NOMO-1 treated with dmso at 0.1 percent for 144 hours (cell line): ENCODE results near the gene OR8G1.
A peak's percentile ranks its signal among the peaks of the same experiment; 100 is the strongest.

ENCODE experiments used
- DNase-seq: peaks from one replicate; lab custom pipeline; 2025; ENCODE audit not compliant: unreplicated experiment; lab: John Stamatoyannopoulos, UW

Gene OR8G1

DNA sequence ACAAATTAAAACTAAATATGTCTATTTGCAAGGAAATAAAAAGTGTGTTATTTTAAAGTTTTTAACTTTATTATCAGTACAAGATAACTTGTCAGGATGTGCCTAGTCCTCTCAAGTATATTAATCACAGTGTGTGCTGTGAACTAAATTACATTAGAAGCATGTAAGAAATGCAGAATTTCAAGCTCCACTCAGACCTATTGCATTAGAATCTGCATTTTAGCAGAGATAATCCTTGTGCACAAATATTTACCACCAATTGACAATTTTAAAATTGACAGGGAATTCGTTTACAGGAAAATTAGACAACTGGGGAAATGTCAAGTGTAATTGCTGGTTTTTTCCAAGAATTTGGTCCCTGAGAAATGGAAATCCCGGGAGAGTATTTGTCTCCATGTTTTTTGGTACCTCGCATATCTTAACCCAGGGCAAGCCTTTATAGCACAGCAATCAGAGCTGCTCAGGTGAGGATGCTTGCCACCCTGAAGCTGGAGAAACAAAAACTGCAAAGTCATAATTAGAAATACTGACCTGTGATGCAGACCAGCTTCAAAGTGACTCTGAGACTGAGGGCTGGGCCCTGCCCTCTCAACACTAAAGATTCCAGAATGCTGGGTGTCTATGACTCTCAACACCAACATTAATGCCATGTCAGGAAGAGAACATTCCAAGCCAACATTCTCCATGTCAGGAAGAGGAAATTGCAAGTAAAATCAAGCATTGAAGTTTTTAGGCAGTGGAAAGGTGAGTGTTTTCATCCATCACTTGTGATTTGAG lies at the start of gene OR8G1:
Gene OR8G1 (plus strand): TSS at position 475 of the 777 bp plus-strand sequence. CDS start 8,581 bp downstream, outside the sequence.
- no peak for DNase-seq

DNA sequence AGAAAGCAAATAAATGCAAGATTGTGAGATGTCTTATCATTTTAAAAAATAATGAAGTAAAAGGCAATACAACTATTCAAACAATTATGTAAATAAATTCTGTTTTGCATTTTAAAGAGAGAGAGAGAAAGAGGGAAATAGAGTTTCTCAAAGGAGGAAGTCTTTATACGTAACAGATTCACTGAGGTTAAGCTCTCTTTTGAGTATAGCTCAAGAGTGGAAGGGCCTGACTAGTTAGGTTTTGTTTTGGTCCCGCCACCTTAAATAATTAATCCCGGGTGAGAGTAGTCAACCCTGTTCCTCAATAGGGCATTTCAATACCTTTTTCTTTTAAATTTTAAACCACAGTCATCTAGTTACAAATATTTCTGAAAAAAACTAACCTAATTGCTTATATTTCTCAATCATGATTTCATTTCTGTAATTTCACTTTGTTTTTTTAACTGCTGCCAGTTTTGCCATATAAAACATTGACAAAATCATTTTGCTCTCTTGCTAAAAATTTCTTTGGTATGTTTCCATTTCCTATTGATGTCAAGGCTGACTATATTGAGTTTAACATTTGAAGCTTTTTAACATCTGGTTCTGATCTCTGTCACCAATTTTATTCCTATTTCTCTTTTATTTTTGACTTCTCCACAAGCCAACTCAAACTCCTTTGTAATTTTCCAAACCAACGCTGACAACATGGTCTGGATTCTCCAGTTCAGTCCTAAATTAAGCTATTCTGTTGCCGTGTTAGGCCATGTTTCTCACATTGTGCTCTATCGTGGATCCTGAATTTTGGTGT lies 47.5 kb upstream of the OR8G1 start:
- DNase-seq = peak; percentile 21

GRCh38 chr11:124194293-124195188 lies 46.4 kb upstream of the OR8G1 start:
- no peak for DNase-seq

- peak; percentile 27 for DNase-seq
Observed at GRCh38 chr11:124195189-124195734, 45.6 kb upstream of the OR8G1 start.

DNA sequence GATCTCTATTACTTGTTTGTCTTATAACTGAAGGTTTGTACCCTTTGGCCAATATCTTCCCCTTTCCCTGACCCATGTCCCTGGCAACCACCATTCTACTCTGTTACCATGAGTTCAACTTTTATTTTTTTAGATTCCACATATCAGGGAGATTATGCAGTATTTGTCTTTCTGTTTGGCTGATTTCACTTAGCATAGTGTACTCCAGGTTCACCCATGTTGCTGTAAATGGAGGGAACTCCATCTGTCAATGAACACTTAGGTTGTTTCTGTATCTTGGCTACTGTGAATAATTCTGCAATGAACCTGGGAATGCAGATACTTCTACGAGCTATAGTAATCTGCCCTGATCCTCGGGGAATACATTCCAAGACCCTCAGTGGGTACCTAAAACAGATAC lies 42.9 kb upstream of the OR8G1 start:
- no peak for DNase-seq

- no peak for DNase-seq
Observed at GRCh38 chr11:124198897-124199296, 42.0 kb upstream of the OR8G1 start.

DNA sequence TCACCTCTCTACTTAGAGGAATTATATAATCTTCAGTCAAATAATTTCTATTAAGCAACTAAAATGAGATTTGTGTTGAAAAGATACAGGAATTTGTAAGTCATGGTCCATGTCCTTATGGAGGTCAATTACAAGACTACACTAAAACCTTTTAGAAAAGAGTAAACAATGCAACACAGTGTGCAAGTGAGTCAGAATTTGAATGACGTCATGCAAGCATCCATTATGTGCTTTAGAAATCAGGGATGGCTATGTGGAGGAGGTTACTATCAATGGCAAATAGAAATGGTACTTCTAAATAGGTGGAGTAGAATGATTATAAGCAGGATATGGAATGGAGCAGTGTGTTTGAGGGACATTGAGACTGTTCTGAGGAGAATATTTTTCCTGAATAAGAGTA lies 41.2 kb upstream of the OR8G1 start:
- DNase-seq = no peak

DNA sequence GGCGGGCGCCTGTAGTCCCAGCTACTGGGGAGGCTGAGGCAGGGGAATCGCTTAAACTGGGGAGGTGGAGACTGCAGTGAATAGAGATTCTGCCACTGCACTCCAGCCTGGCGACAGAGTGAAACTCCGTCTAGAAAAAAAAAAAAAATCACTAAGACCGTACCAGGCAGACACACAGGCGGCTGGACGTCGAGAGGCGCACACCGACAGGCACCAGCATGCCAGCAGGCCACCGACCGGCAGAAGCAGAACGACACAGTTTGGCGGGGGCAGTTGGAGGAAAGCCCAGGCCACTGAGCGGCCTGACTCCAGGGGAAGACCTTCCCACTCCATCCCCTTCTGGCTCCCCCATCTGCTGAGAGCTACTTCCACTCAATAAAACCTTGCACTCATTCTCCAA lies 40.2 kb upstream of the OR8G1 start:
- no peak for DNase-seq

GRCh38 chr11:124202951-124203350 lies 37.9 kb upstream of the OR8G1 start:
- DNase-seq = no peak

DNA sequence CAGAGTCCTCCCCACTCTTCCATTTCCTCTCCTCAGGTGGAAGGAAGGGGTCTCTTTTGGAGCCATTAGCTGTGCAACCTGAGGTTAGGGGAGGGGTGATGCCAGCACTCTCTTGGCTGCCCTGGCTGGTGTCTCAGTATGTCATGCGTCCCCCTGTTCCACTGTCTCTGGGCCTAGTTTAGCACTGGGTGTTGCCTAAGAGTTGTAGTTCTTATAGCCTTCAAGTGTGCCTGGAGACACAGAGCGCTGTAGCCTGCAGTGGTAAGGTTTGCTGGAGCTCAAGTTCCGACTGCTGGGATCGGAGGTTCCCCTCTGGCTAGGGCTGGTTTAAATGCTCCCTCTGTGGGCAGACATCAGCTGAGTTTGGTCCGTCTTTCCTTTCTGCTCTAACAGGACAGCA lies 36.9 kb upstream of the OR8G1 start:
- DNase-seq = no peak

- DNase-seq = no peak
Observed at GRCh38 chr11:124207102-124207792, 33.6 kb upstream of the OR8G1 start.

DNA sequence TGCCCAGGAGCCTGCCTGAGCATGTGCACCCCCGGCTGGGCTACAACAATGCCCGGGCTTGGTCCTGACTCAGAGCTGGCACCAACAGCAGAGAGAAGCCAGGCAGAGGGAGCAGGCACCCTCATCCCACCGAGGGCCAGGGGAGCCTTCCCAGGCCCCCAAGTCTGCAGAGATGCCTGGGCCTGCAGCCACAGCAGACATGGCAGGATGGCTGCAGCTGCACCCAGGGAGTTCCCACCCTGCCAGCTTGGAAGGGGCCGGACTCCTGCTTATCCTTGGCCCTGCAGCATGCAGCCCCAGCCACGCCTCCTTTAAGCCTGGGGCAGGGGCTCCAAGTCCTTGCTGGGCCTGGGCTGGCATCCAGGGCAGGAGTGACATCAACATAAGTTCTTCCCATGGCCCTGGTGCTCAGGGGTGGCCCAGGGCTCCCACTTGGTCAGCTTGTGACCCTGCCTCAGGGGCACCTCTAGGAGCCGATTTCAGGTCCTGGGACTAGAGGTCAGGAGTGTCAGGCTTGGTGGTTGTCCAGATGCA lies 31.0 kb upstream of the OR8G1 start:
- no peak for DNase-seq

GRCh38 chr11:124210421-124210820 lies 30.5 kb upstream of the OR8G1 start:
- no peak for DNase-seq

DNA sequence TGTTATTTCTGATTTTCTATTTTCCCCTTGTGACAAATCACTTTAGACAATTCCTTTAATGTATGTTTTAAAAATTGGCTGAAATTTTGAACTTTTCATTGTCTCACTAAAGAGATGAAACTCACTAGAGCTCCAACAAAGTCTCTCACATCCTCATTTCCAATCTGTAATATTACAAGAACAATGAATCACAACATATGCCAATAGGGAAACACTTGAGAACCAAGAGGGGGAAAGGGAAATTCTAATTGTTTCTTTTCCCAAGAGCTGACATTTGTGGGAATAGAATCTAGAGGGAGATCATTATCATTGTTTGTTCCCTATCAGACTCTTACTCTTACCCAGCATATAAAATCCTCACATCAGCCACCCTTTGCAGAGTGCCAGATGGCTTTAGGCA lies 29.6 kb upstream of the OR8G1 start:
- no peak for DNase-seq

DNA sequence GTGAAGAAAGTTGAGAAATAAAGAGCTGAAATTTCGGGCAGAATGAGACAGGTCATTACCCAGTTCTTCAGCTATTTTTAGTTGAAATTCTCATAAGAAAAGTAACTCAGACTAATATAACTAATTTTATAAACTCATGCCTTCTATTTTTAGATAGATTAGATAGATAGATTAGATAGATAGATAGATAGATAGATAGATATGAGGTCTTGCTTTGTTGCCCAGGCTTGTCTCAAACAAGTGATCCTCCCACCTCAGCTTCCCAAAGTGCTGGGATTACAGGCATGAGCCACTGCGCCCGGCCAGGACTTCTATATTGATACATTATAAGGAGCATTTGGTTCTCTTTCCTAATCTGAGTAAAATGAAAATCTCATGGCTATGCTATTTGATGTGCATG lies 26.9 kb upstream of the OR8G1 start:
- no peak for DNase-seq

DNA sequence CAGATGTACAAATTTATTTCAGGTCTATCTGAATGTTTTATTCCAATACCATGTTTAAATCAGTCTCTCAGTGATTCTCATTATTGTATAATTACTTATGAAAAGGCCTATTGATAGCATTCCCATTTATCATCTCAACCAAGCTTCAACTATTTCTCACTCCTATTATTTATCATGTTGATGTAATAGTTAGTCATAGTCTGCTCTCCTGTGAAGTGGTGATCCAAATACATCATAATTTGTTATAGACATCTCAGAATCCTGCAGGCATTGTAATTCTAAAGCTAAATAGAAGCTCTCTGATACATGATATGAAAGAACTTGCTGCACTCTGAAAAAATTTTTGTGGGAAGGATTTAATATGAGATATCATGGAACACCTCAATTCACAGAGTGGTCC lies 21.8 kb upstream of the OR8G1 start:
- DNase-seq = no peak

- no peak for DNase-seq
Observed at GRCh38 chr11:124222407-124222806, 18.5 kb upstream of the OR8G1 start.

GRCh38 chr11:124224618-124225423 lies 16.1 kb upstream of the OR8G1 start:
- DNase-seq = peak; percentile 67

DNA sequence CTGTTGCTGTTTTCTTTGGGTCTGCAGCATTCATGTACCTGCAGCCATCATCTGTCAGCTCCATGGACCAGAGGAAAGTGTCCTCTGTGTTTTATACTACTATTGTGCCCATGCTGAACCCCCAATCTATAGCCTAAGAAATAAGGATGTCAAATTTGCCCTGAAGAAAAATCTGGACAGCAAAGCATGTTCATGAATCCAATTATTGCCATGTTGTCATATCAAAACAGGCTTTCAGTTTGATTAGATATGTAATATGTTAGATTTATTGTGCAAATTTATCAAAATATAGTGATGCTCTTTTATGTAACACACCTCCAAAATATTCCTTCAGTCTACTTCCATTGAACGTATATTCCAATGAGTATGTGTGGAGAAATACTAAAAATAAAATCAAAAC lies 15.4 kb upstream of the OR8G1 start:
- no peak for DNase-seq
